Activated naive CD4-positive, alpha-beta T cell (primary cell): ENCODE measurements around the gene TMEM184C.

ENCODE experiments used
- DNase-seq, 4 experiments: peaks; one replicate each; lab custom pipeline; 2025; lab: John Stamatoyannopoulos, UW

Gene TMEM184C

DNA sequence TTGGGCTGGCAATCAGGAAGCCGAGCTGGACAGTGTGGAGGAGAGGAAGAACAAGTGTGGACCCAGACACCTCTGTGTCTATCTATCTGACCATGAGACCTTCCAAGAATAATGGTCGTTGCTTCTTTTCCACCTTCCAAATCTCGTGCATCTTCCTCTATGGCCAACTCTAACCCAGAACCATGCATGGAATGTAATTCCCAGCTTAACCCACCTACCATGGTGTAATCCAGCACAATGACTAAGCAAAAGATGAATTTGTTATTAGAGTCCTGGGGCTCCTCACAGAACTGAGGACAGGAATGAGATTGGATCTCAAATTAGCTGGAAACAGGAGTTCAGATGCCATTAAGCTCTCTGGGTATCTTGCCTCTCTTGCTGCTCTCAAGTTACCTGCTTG is 17.4 kb upstream of the TMEM184C start:
- no peak for DNase-seq

DNA sequence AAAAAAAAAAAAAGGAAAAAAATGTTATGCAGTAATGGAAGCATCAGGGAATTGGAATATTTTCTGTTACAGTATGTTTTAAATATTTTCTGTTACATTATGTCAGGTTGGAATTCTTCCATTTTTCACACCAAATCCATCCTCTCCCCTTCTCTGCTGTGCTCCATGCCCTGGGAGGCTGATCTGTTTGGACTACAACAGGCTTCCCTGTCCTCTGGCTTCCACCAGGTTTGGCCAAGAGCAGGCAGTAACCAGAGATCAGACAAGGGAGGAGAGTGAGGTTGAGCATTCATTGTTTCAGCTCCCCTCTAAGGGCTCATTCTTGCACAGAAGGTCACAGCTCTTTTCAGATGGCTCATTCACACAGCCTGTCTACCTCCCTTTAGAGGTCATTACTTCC is 11.7 kb upstream of the TMEM184C start:
- DNase-seq, result no peak

DNA sequence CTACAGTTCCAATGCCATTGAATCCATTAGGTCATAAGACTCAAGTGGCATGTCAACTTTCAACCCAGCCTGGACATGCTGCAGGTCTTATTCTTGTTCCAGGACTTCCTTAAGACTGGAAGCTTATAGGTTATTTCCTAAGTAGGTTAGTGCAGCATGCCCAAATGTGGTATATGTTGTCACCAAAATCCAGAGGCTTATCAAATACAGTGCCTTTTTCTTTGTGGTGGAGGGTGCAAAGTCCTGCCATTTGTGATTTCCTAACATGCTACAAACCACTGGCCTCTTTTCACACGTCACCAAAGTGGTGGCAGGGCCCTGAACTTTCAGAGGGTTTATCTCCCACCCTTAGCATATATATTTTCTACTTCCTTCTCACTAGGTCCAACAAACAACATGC is 9.7 kb upstream of the TMEM184C start:
- no peak for DNase-seq

DNA sequence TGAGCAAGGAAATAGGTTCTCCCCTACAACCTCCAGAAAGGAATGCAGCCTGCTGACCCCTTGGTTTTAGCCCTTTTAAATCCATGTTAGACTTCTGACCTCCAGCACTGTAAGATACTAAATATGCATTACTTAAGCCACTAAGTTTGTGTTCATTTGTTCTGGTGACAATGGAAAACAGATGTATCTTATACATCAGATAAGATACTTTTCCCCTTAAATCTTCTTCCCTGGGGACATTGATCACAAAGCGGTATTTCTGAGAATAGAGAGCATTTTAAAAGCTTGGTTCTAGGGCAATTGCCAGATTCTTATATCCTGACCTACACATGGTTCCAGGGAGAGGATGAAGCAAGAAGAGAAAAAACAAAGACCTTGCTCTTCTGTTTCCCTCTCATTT is 6.5 kb upstream of the TMEM184C start:
- no peak for DNase-seq

DNA sequence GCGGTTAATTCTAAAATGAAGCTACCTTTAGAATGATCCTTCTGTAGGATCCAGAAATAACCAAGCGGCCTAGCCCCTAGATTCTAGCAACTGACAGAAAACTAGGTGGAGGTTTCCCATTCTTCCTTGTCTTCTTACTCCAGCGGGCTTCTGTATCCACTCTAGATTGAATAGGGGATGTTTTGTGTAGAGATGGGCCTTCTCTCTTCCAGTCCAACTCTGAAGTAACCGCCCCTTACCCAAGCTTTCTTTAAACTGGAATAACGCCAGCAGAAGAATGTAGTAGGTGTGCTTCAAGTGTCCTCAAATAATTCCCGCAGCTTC is 386 bp upstream of the TMEM184C start:
- DNase-seq, result no peak

DNA sequence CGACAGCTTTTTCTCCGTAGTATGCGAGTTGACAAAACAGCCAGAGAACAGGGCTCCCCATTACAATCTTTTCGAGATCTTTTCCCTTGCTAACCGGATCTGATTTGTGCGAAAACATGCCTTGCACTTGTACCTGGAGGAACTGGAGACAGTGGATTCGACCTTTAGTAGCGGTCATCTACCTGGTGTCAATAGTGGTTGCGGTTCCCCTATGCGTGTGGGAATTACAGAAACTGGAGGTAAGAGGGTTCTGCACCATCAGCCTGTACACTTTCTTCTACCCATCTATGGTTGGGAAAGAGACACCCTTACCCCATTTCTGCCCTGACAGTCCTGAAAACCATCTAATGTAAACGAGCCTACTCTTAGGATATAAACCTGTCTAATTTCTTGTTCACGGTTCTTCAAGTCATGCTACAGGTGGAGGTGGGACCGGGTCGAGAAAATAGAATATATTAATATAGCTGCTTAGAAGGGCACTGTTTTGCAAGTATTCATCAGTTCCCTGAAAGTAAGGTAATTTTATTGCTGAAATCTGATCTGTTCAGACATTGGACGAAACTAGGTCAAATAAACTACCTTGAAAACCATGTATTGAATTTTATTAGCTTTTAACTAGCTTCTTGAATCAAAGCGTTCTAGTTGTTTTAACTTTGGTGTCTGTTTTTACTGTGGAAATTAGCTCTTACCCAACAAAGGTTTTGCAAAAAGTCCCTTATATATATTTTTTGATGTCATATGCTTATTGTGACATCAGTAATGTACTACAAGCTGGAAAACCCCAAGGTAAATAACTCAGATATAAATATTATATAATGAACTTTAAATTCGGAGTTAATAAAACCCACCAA is 869 bp downstream of the TMEM184C start:
- DNase-seq, result no peak

DNA sequence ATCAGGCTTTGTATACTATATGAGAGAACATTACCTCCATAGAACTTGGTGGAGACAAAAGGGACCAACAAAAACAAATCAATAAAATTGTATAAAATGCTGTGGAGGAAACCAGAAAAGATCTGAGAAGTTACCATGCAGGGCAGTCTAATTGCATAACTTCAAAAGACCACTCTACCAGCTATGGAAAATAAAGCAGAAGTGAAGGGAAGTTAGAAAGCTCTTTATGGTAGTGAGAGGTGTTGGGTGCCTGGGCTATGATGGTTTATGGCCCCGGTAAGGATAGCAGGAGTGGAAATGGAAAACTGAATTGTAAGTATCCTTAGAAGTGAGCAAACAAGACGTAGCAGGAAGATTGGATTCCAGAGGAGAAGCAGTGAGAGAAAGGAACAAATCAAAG is 3.1 kb downstream of the TMEM184C start:
- DNase-seq, result no peak

DNA sequence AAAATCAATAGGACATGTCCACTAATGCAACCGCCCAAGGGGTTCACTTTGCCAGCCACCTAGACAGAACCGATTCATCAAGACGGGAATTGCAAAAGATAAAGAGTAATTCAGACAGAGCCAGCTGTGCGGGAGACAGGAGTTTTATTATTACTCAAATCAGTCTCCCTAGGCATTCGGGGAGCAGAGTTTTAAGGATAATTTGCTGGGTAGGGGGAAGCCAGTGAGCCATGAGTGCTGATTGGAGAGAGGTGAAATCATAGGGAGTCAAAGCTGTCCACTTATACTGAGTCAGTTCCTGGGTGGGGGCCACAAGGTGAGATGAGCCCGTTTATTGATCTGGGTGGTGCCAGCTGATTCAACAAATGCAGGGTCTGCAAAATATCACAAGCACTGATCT is 8.5 kb downstream of the TMEM184C start:
- no peak for DNase-seq

DNA sequence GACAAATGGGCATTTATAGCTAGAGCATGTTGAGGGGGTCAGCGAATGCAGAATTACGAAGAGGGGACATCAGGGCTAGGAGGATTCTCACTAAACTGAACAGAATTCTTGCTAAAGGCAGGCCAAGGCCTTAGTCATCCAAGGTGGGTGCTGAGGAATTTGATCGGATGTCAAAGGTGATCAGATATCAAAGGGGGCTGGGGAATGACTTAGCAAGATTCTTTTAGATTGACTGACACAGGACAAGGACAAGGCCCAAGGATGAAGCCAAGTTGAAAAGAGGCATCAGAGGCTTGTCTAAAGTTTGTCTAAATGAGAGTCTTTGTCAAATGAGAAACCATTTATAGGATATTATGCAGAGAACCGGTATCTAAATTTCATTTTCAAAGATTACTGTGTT is 9.7 kb downstream of the TMEM184C start:
- DNase-seq, result no peak

DNA sequence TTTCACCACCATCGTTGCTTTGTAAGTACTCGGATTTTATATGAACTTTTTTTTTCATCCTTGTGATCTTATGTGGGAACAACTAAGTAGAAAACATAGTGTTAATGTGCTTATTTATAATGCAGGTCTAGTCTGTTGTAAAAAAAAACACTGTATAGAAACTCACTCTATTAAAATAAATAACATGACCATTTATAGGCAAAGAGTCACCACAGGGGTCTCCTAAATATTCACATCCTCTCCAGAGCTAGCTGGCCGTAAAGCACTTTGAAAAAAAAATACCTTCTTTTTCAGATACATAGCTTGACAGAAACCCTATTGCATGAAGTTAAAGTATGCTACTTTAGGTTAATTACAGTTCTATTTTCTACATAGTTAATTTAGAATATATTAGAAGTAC is 11.2 kb downstream of the TMEM184C start:
- no peak for DNase-seq

DNA sequence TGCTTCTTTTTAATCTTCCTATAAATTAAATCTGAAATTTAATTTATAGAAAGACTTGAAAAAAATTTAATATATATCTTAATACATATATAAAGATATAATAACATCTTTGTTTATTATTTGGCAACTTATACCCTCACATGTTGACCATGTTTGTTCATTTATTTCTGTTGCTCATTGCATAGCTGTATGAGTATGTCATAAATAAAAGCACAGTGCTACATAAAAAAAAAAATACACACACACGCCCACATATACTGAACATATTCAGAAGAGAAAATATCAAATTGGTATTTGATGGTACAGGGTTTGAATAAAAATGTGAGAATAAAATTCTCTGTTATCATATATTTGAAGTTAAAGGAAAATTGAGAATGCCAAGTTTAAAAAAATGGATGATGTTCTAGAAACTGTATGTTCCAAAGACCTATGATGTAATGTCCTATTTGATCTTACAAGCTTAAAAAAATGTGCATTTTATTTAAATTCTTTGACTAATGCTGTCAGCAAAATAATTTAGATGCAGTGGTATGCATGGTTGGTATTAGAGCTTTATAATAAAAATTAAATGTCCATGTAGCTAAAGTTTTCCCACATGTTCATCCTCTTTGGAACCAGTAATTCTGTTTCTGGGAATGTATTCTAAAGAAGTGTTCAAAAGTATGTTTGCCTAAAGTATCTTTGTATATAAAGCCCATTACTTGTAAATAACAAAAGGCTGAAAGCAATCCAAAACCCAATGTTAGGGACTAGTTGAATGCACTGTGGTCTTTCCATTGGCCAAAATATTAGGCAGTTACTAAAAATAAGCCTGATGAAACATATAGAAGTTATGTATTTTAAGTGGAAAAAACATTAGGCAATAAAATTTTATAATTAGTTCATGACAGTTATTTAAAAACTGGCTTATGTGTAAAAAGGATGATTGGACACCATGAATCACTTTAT is 12.9 kb downstream of the TMEM184C start:
- DNase-seq, result no peak

DNA sequence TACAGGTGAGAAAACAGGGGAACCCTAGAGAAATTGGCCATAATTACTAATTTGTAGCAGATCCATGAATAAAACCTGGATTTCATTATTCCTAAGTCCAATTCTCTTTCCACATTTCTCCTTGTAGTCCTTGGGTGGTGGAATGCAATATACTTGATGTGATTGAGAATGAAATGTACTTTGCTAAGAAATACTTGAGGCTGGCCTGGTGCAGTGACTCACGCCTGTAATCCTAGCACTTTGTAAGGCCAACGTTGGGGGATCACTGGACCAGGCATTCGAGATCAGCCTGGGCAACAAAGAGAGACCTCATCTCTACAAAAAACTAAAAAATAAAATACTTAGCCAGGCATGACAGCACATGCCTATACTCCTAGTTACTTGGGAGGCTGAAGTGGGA is 15.9 kb downstream of the TMEM184C start:
- DNase-seq, result no peak

DNA sequence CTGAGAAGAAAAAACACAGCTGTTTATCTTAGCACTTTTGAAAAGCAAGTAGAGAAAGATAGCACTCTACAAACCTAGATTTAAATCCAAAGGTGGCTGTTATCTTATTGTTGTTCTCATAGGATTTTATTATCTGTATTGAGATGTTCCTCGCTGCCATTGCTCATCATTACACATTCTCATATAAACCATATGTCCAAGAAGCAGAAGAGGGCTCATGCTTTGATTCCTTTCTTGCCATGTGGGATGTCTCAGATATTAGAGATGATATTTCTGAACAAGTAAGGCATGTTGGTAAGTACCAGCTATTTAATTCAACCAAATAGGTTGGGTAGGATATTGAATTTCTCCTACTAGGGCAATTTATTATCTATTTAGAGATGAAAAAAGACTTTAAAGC is 16.4 kb downstream of the TMEM184C start:
- no peak for DNase-seq

DNA sequence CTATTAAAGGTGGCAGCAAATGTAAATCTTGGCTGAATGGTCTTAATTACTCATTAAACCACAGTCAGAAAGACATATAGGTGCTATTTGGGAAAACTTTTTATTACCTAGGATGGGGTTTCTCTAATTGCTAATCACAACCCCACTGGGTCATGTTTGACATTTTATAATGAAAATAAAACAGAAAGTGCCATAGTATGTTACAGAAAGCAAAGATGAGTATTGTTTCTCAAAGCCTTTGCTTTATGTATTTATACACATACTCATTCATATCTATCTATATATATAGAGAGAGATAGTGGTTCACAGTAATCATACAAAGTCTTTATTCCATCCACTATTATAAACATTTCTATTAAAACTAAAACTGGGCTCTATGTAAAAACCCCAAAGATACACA is 18.2 kb downstream of the TMEM184C start:
- no peak for DNase-seq

DNA sequence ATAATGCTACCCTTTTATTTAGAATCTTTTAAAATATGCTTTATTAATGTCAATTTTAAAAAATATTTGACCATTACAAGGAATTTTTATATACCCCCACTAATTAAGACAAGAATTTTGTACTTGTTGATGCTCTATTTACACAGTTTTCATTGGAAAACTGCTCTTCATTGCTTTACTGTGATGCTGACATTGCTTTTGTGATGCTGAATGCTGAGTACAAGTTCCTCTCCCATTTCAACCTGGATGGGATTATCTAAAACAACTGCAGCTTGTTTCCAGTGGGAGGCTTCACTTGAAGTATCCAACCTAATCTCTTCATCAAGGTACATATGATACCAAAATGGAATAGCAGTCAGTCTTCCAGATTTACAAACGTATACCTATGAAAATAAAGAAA is 21.2 kb downstream of the TMEM184C start:
- DNase-seq, result no peak

DNA sequence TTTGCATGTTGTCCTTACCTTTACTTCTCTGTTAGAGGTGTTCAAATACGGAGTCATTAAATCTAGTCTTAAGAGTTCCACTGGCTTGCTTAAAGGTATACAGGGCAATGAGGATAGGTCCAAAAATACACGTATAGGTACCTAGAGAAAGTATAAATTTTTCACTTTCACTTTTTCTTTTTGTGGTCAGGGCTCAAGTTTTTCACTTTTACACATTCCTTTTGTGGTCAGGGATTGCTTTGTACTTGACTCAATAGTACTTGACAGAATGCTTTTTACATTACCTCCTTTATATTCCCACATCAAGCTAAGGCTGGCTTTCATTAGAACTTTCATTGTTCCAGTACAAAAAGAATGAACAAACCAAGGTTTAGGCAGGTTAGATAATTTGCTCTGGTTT is 21.7 kb downstream of the TMEM184C start:
- no peak for DNase-seq

DNA sequence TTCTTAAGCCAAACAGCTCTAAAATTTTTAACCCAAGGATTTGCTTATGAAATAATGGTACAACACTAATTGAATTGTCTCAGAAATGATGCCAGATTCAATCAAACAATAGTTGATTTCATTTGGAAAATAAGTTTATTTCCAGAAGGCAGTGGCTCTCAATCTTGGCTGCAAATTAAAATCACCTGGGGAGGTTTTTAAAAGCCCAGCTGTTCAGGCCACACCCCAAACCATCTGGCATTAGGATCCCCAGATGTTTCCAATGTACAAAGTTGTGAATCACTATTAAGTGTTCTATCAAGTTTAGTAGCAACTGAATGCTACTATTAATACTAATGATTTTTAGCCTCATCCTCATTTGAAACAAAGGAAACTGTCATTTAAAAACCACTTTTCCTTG is 22.2 kb downstream of the TMEM184C start:
- DNase-seq, result no peak

DNA sequence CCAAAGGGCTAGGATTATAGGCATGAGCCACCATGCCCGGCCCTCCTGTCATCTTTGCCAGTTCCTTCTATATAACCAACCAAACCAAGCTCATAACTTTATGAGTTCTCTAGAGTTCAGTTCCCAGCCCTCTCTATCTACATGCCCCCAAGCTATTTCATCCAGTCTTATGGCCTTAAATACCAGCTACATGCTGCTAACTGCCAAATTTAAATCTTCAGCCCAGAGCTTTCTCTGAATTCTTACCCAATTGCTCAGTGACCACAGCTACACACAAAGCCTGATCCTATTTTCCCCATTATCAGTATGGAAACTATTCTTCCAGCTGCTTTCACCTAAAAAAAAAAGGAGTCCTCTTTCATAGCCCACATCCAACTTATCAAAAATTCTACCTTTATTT is 23.1 kb downstream of the TMEM184C start:
- DNase-seq, result no peak

DNA sequence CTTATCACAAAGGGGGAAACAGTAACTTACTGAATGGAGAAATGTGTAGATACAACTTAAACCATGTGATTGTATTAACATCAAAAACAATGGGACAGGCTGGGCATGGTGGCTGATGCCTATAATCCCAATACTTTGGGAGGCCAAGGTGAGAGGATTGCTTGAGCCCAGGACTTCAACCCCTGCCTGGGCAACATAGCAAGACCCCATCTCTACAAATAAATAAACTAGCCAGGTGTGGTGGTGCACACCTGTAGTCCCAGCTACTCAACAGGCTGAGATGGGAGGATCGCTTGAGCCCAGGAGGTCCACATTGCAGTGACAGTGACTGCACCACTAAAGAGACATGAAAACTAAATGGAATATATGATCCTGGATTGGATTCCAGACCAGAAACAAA is 26.4 kb downstream of the TMEM184C start:
- DNase-seq, result no peak

DNA sequence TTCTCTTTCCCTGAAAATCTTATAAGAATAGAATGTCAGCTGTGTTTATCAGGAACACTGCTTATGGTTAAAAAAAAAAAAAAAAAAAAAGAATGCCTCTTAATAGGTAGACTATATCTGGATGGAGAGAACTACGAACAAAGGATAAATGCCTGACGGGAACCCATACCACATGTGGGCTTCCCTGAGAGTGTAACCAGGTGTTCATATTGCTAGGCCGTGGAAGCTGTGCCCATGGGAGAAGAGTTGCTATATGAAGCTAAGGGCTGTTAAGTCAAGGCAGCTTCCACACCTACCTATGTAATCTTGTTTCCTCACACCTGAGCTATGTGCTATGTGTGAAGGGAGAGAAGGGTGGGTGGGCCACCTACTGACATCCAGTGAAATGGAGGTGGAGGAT is 27.3 kb downstream of the TMEM184C start:
- no peak for DNase-seq

DNA sequence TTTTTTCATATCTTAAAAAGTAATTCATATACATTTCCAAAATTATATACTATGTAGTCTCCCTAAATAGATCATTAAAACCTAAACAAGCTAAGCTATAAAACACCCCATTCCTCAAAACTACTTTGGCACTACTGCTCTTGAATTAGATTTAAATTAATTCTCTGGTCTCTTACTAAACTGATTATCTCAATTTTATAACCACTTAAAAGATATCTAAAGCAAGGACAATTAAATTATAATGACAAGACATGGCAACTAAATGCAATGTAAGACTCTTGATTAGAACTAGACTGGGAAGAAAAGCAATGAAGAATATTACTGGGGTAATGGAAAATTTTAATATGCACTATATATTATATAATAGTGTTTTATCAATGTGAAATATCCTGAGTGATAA is 27.9 kb downstream of the TMEM184C start:
- no peak for DNase-seq

DNA sequence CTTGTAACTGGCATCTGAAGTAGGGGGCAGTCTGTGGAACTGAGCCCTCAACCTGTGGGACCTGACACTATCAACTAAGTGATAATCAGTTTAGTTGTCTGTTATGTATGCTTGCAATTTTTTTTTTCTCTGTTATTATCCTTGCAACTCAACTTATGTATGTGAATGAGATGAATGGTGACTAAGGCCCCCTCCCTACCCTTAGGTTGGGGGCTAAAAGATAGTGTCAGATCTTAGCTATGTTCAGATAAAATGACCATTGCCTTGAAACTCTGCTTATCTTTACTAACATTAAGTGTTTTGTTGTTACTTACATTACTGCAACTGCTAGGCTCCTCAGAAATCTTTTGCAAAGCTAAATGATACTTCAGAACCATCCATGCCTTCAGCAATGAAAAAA is 31.5 kb downstream of the TMEM184C start:
- DNase-seq, result no peak

DNA sequence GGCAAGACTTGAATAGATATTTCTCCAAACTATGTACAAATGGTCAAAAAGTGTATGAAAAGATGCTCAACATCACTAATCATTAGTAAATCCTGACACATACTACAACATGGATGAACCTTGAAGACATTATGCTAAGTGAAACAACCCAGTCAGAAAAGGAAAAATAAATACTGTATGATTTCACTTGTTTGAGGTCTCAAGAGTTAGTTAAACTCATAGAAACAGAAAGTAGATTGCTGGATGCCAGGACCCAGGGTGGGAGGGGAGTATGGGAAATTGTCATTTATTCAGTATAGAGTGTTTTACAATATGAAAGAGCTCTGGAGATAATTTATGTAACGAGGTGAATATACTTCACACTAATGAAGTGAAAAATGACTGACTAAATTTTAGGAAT is 34.4 kb downstream of the TMEM184C start:
- no peak for DNase-seq
